NCI-H2227 (cell line): ENCODE measurements around the gene USP15.
"Not testable (repeated sequence)": the region's sequence is repeated elsewhere in the genome, so short reads cannot be mapped to it uniquely, and the experiment has no call there.

Source experiments
- DNase-seq: peaks from one replicate; lab custom pipeline; 2025; ENCODE audit not compliant: unreplicated experiment; lab: John Stamatoyannopoulos, UW

Gene USP15

DNA sequence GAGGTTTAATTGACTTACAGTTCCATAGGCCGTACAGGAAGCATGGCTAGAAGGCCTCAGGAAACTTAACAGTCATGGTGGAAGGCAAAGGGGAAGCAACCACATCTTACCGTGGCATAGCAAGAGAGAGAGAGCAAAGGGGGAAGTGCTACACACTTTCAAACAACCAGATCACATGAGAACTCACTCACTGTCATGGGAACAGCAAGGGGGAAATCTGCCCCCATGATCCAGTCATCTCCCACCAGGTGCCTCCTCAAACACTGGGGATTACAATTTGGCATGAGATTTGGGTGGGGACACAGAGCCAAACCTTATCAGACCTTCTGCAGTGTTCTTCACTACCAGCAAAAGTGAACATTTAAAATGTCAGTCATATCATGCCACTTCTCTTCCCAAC, 58.9 kb downstream of the USP15 start:
- DNase-seq: no peak

DNA sequence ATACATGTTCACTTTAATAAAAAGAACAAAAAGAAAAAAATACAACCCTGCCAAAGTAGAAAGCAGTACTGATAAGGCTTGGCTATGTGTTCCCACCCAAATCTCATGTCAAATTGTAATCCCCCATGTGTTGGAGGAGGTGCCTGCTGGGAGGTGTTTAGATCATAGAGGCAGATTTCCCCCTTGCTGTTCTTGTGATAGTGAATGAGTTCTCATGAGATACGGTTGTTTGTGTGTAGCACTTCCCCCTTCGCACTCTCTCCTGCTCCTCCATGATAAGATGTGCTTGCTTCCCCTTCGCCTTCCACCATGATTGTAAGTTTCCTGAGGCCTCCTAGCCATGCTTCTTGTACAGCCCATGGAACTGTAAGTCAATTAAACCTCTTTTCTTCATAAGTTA, 59.9 kb downstream of the USP15 start:
- DNase-seq: no peak

DNA sequence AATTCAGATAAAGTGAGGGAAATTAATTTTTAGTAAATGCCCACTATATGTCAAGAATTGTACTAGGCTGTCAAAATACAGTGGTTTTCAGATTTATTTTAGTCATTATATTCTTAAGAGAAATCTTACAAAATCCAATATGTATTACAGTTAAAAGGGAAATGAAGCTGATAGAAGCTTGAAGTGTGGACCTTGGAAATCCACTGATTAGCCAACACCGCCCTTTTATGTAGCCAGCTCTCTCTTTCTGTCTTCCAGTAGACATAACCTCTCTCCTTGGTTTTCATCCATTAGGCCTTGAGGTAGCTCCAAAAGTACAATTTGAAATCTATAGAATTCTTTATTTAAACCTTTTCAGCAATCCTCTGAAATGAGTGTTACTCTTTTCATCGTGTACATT, 63.2 kb downstream of the USP15 start:
- DNase-seq: no peak

DNA sequence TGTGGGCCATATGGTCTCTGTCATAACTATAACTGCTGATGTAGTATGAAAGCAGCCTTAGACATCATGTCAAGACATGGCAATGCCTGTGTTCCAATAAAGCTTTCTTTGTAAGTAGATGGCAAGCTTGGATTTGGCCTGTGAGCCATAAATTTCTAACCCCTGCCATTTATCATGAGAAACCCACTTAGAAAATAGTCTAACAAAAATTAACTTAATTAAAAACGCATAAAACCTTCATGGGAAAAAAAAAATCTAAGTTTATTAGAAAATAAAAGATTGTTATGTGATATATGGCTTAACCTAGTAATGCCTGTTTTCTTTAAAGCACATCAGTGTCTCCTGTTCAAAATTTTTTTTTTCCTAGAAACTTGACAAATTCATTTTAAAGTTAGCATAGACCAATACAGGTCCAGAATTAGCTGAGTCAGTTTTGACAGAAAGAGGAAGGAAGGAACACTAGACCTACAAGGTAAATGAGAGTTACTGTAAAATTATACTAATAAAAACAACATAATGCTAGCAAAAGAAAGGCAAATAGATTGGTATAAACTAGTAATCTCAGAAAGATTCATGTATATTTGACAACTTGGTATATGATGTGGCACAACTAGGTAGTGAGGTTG, 68.2 kb downstream of the USP15 start:
- DNase-seq: no peak

DNA sequence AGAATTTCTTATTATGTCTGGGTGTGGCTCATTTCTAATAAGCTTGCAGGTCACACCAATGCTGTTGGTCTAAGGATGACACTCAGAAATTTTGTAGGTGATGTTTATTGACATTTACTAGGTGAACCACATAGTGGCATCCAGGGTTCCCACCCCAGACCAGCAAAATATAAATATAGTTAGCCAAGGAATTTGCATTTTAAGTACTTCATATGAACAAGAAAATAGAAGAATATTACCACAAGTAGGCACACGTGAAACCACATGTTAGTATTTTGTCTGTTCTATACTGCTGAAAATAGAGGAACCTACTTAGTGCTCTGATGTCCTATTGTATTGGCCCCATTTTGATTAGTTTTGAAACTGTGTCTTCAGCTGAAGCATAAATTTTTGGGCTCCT, 71.1 kb downstream of the USP15 start:
- no peak for DNase-seq

DNA sequence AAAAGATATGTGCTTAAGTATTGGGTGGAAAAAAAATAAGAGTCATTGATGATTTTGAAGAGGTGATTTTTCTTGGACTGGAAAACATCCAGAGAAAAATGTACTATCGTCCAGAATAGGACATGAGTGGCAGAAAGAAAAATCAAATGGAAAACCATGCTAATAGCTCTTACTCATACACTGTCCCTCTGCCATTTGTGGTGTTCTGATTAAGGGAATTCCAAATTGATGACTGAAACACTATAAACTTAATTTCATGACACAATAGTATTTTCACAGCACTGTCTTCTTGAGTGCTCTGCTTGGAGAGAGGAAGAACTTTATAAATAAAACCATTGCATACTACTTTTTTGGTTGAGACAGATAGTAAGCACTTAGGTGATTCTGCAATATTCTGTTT, 72.4 kb downstream of the USP15 start:
- DNase-seq: no peak

DNA sequence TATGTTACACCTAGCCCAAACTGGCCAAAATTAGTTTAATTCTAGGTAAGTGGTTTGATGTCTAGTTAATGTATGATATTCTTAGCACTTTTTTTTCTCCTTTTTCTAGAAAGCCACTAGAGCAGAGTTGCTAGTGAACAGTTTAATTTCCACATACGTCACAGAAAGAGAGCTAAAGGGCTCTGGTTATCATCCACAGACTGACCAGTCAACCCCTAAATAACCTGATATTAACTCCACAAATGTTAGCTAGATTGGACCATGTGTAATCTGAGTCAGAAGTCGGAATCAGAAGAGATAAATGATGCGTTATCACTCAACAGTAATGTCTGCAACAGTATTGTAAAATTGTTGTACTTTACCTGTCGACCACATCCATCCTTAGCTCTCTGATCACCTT, 74.9 kb downstream of the USP15 start:
- DNase-seq: no peak

DNA sequence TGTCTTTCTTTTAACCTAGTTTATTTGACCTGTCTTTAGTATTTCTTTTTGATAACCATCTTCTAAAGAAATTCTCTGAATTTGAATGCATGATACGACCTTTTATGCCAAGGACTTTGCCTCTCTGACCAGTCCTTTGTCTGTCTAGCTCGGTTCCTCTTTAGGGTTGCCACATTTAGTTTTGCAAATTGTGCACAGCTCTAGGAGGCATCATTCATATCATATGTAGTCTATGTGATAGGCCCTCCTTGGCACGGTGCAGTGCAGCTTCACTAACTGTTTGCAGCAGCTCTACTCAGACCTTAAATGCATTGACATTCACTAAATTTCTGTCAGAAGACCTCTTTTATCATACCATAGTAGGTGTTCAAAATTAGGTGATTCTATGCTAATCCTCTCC, 75.6 kb downstream of the USP15 start:
- no peak for DNase-seq

DNA sequence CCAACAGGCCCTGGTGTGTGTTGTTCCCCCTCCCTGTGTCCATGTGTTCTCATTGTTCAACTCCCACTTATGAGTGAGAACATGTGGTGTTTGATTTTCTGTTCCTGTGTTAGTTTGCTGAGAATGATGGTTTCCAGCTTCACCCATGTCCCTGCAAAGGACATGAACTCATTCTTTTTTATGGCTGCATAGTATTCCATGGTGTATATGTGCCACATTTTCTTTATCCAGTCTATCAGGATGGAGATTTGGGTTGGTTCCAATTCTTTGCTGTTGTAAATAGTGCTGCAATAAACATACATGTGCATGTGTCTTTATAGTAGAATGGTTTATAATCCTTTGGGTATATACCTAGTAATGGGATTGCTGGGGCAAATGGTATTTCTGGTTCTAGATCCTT, 77.4 kb downstream of the USP15 start:
- not testable (repeated sequence) for DNase-seq

DNA sequence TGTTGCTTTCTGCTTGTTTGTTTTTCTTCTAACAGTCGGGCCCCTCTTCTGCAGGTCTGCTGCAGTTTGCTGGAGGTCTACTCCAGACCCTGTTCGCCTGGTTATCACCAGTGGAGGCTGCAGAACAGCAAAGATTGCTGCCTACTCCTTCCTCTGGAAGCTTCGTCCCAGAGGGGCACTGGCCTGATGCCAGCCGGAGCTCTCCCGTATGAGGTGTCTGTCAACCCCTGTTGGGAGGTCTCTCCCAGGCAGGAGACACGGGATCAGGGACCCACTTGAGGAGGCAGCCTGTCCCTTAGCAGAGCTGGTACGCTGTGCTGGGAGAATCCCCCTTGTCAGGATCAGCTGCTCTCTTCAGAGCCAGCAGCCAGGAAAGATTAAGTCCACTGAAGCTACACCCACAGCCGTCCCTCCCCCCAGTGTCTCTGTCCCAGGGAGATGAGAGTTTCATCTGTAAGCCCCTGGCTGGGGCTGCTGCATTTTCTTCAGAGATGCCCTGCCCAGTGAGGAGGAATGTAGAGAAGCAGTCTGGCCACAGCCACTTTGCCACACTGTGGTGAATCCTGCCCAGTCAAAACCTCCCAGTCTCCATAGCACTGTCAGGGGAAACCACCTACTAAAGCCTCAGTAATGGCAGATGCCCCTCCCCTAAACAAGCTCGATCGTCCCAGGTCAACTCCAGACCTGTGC, 82.6 kb downstream of the USP15 start:
- DNase-seq: not testable (repeated sequence)

DNA sequence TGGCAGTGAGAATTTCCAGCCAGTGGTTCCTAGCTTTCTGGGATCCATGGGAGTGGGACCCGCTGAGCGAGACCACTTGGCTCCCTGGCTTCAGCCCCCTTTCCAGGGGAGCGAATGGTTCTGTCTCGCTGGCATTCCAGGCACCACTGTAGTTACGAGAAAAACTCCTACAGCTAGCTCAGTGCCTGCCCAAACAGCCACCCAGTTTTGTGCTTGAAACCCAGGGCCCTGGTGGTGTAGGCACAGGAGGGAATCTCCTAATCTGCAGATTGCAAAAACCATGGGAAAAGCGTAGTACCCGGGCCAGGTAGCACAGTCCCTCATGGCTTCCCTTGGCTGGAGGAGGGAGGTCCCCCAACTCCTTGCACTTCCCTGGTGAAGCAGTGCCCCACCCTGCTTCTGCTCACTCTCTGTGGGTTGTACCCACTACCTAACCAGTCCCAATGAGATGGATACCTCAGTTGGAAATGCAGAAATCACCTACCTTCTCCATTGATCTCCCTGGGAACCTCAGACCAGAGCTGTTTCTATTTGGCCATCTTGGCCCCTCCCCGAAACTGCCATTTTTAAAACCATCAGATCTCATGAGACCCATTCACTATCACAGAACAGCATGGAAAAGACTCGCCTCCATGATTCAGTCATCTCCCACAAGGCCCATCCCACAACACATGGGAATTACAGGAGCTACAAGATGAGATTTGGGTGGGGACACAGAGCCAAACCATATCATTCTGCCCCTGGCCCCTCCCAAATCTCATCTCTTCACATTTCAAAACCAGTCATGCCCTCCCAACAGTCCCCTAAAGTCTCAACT, 83.3 kb downstream of the USP15 start:
- not testable (repeated sequence) for DNase-seq

DNA sequence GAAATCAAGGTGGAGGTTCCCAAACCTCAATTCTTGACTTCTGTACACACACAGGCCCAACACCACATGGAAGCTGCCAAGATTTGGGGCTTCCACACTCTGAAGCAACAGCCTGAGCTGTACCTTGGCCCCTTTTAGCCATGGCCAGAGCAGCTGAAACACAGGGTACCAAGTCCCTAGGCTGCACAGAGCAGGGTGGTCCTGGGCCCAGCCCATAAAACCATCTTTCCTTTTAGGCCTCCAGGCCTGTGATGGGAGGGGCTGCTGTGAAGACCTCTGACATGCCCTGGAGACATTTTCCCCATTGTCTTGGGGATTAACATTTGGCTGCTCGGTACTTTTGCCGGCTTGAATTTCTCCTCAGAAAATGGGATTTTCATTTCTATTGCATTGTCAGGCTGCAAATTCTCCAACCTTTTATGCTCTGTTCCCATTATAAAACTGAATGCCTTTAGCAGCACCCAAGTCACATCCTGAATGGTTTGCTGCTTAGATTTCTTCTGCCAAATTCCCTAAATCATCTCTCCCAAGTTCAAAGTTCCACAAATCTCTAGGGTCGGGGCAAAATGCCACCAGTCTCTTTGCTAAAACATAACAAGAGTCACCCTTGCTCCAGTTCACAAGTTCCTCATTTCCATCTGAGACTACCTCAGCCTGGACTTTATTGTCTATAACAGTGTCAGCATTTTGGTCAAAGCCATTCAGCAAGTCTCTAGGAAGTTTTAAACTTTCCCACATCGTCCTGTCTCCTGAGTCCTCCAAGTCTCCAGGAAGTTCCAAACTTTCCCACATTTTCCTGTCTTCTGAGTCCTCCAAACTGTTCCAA, 84.7 kb downstream of the USP15 start:
- DNase-seq: not testable (repeated sequence)

DNA sequence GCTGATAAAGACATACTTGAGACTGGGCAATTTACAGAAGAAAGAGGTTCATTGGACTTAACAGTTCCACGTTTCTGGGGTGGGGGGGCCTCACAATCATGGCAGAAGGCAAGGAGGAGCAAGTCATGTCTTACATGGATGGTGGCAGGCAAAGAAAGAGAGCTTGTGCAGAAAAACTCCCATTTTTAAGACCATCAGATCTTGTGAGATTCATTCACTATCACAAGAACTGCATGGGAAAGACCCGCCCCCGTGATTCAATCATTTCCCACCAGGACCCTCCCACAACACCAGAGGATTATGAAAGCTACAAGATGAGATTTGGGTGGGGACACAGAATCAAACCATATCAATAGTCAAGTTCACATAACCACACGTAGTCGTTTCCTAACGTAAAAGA, 85.5 kb downstream of the USP15 start:
- no peak for DNase-seq

DNA sequence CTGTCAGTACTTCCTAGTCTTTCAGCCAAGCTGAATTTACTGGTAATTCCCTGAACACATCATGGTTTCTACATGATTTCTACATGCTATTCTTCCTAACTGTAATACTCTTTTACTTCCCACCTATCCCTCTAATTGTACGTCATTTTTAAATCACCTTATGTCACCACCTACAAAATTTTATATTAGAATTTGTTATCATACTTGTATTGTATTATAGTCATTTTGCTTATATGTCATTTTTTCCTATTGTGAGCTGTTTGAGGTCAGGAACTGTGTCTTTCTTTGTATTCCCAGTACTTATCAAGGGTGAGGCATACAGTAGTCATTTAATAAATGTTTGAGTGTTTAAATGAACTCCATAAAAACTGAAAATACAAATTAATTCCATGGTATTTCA, 86.6 kb downstream of the USP15 start:
- no peak for DNase-seq

DNA sequence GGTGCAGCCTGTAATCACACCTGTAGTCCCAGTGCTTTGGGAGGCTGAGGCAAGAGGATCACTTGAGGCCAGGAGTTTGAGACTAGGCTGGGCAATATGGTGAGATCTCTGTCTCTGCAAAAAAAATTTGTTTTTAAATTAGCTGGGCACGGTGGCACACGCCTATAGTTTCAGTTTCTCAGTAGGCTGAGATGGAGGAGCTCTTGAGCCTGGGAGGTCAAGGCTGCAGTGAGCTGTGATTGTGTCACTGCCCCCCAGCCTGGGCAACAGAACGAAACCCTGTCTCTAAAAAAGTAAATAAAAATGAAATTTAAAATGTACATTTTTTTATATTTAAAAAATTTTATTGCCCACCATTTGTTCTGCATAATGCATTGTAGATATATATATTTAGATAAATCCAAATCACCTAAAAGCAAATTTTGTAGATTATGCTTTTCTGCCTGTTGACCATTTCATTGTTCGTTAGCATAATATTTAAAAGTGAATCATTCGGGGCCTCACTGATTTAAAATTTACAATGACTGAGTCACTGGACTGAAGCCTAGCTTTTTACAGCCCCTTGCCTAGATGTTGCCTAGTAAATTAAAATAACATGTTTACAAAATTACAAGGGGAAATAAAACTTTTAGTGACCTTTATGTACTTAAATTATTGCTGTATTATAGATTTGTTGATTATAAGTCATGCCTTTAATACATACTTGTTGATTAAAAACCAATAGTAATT, 87.9 kb downstream of the USP15 start:
- no peak for DNase-seq

DNA sequence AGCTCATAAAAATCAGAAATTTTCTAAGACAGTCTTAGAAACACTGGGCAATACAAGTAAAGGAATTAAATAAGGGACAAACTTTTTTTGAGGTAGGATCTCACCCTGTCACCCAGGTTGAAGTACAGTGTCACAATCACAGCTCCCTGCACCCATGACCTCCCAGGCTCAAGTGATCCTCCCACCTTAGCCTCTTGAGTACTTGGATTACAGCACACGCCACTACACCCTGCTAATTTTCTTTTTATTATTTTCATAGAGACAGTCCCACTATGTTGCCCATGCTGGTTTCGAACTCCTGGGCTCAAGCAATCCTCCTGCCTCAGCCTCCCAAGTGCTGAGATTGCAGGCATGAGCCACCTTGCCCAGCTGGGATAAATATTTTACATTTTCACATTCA, 90.3 kb downstream of the USP15 start:
- DNase-seq: no peak

DNA sequence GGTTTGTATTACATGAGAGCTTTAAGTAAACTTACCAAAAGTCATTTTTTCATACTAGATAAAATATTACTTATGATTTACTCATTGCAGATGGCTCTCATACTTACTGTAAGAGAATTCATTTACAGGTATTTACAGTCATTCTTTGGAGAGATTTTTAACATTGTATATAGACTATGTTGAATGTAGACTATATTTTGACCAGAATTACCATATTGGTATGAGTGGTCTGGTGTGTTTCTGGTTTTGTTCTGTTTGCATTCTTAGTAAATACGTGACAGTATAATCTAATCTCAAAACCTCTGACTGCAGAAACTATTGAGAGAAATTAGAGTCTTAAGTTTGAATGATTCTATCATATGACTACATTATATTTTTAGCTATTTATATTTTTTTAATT, 91.1 kb downstream of the USP15 start:
- no peak for DNase-seq

DNA sequence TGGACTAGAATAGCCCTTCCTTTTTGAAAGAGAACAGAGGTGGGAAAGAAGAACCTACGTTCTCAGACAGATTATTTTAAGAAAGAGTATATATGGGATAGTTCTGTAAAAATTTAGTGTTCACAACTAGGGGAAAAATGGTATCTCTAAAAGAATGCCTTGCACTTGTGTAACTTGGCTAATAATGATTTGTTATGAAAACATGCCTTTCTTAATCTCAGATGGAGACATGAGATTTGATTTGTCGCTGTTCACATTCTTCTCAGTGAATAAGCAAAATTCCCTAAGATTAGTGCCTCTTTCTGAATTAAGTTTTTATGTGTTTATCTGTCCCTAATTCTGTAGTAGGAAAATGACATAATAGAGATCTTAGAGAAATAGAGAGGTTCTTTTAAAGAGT, 100.8 kb downstream of the USP15 start:
- no peak for DNase-seq

DNA sequence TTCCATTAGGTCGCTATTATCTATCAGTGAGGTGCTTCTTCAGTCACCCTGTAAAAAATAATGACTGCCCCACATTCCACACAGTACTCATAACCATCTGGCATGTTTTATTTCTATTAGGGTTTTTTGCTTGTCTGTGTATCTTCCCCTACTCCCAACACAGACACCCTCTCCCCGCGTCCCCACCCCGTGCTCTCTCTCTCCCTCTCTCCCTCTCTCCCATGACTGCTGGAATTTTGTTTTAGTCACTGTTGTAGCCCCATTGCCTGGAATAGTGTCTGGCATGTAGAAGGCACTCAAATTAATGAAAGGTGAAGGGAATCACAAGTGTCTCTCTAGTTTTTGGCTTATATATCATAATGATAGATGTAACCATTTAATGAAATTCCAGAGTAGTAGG, 103.3 kb downstream of the USP15 start:
- DNase-seq: no peak

DNA sequence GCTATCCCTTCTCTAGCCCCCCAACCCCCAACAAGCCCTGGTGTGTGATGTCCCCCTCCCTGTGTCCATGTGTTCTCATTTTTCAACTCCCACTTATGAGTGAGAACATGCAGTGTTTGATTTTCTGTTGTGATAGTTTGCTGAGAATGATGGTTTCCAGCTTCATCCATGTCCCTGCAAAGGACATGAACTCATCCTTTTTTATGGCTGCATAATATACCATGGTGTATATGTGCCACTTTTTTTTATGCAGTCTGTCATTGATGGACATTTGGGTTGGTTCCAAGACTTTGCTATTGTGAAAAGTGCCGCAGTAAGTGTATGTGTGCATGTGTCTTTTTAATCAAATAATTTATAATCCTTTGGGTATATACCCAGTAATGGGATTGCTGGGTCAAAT, 104.5 kb downstream of the USP15 start:
- DNase-seq: not testable (repeated sequence)

DNA sequence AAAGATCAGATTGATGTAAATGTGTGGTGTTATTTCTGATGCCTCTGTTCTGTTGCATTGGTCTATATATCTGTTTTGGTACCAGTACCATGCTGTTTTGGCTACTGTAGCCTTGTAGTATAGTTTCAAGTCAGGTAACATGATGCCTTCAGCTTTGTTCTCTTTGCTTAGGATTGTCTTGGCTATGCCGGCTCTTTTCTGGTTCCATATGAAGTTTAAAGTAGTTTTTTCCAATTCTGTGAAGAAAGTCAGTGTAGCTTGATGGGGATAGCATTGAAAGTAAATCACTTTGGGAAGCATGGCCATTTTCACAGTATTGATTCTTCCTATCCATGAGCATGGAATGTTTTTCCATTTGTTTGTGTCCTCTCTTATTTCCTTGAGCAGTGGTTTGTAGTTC, 105.6 kb downstream of the USP15 start:
- DNase-seq: not testable (repeated sequence)
